ENCODE data around the gene RAP1A.

Gene RAP1A

DNA sequence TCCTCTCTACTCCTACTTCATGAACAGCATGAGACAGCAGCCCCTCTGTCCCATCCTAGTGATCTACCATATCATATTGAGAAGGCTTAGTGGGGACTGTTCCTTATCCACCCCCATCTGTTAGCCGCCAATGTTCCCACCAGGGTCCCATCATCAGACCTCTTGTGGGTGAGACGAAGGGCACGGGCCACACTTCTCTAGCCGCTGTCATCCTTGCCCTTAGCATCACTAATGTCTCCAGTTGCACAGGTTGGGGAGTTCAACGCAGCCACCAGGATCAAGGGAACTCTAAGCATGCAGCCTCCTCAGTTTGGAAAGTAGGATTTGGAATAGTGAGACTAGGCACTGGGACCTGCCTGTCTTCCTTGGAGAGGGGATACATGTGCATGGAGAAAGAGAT, 99.5 kb downstream of the RAP1A start:
- DNase-seq (ENCODE audit: insufficient read length, low spot score): no peak

DNA sequence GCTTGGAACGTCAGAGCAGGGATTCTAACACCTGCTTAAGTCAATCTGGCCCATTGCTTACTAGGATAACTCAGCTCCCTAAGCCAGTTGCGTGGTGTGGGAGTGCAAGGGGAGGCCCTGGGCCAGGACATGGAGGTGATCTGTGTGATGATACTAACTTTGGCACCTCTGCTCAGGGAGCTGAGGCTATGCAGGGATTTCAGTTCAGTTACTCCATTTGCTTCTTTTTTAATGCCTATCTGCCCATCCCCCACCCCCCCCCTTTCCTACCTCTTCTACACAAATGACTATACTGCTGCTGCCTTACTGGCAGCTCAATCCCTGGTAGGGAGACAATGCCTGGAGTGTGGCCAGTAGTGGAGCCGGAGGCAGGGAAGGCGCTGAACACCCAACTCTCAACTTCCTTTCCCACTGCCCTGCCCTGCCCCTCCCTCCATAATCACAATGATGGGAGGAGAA, 100.1 kb downstream of the RAP1A start:
- DNase-seq (ENCODE audit: insufficient read length, low spot score) (no peak), FAIRE-seq (no peak)
- TF ChIP-seq, protein P1, sequence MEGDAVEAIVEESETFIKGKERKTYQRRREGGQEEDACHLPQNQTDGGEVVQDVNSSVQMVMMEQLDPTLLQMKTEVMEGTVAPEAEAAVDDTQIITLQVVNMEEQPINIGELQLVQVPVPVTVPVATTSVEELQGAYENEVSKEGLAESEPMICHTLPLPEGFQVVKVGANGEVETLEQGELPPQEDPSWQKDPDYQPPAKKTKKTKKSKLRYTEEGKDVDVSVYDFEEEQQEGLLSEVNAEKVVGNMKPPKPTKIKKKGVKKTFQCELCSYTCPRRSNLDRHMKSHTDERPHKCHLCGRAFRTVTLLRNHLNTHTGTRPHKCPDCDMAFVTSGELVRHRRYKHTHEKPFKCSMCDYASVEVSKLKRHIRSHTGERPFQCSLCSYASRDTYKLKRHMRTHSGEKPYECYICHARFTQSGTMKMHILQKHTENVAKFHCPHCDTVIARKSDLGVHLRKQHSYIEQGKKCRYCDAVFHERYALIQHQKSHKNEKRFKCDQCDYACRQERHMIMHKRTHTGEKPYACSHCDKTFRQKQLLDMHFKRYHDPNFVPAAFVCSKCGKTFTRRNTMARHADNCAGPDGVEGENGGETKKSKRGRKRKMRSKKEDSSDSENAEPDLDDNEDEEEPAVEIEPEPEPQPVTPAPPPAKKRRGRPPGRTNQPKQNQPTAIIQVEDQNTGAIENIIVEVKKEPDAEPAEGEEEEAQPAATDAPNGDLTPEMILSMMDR (IDR thresholded peaks at IDR 0.05; ENCODE audit: insufficient read depth, missing control alignments): no peak

More for the DNA sequence above, 99.5 kb downstream of the RAP1A start:
- no peak for FAIRE-seq
- TF ChIP-seq, protein P1 (IDR thresholded peaks at IDR 0.05; ENCODE audit: insufficient read depth, missing control alignments): no peak

DNA sequence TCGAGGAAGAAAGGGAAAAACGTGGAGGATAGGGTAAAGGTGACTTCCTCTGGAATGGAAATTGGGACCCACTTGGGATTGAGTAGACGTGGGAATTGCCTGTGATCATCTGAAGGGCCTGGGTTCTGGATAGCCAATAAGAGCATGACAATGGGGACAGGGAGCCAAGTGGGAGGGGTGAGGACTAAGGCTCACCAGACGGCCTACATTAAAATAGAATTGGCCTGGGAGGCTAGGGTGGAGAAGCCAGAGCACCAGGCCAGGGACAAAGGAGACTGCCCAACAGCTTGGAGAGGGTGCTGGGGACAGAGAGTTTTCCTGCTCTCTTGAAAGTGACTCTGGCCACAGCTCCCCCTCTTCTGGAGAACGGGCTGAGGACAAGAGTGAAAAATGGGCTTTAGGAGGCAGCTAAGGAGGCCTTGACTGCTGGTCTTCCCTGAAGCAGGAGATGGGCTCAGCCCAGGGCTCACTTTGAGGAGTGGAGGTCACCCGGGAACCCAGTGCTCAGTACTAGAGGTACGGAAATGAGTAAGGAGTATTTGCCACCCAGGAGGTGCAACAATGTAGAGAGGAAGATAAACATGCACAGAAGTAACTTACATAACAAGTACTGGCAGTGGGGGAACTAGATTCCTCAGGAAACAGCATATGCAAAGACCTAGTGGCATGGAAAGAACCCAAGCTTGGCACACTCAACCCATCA, 100.8 kb downstream of the RAP1A start:
- no peak for DNase-seq (ENCODE audit: insufficient read length, low spot score)
- FAIRE-seq: no peak
- TF ChIP-seq, protein P1 (IDR thresholded peaks at IDR 0.05; ENCODE audit: insufficient read depth, missing control alignments): no peak

DNA sequence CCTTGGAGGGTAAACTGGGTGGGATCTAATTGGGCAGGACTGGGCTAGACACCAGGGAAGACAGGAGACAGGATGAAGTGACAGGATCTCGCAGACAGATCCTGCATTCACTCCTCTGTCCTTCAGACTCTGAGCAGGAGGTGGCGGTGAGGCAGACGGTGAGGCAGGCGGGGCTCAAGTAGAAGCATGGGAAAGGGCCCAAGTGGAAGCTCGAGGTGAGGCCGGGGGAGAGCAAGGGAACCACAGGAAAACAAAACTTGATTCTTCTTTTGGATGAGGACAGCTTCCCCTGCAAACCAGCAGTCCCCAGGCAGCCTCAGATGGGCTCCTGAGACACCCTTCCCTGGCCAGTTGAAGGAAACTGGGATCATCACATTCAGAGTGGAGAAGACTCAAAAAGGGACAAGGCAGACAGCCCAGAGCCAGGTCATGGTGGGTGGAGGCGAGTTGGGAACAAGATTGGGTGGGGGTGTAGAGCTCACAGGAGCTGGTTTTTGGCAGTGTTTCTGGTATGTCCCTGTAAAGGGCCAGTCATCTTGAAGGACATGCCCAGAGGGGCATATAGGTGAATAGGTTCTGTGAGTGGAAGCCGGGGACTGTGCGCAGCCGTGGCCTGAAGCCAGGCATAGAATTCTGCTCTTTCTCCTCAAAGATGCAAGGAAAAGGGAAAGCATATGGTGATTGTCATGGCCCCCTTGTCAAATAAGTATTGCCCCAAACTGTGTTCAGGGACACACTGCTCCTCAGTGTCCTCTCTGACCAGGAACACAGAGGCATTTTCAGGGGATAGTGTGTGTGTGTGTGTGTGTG, 101.6 kb downstream of the RAP1A start:
- TF ChIP-seq, protein P1 (IDR thresholded peaks at IDR 0.05; ENCODE audit: insufficient read depth, missing control alignments): no peak
- DNase-seq (ENCODE audit: insufficient read length, low spot score) (no peak), FAIRE-seq (no peak)

DNA sequence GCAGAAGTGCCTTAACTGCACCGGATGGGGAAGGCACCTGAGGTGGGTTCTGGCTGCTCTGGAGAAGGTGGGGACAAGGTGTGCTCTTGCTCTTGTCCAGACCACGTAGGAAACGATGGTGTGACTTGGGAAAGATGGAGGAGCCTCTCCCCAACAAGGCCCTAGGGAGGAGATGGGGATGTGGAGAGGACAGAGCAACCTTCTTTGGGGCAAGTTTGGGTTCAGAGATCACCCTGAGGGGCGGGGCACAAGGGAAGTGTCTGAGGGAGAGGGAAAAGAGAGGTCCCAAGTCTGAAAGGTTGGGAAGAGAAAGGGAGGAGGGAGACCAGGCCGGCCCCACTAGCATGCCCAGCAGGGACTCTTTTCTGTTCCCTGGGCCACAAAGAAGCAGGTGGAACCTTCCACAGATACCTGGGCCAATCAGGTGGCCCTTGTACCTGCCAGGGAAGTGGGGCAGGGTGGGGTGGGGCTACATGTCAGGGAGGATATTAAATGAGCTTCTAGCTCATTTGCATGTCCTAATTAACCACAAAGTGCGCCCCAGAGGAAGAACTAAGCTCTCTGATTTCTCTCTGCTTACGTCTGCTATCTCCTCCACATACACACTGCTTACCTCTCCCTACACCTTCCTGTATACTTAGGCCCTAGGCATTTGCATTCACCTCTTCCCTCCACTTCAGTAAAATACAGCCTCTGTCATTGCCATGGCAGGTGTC, 103.7 kb downstream of the RAP1A start:
- no peak for DNase-seq (ENCODE audit: insufficient read length, low spot score)
- TF ChIP-seq, protein P1 (IDR thresholded peaks at IDR 0.05; ENCODE audit: insufficient read depth, missing control alignments): no peak
- no peak for FAIRE-seq

DNA sequence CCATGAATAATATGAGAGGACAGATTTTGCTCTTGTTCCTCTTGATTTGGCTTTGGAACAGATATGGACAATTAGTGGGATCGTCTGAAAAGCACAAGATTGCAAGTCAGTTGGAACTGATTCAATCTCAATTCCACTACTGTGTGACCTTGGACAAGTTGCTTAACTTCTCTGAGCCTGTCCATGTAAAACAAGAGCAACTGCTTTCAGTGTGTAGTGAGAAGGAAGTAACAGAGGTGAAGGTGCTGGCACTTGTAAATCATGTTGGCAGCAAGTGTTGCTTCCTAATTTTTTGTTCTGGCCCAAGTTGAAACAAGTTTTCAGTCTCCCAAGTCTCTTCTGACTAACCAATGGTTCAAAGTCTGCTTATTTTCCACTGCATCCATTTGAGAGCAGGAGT, 104.3 kb downstream of the RAP1A start:
- TF ChIP-seq, protein P1 (IDR thresholded peaks at IDR 0.05; ENCODE audit: insufficient read depth, missing control alignments): no peak
- DNase-seq (ENCODE audit: insufficient read length, low spot score) (no peak), FAIRE-seq (no peak)
